Keratinocyte (primary cell): ENCODE results near the gene CTNNA2. TPM values are rescaled to one million over a fixed set of nuclear protein-coding genes. Genes with fewer than 3 reads are reported as not detected.

Experiments used
- DNase-seq: peaks from one replicate; pipeline ENCODE4 v3.0.0-alpha.2; 2011; ENCODE audit warnings: low read depth, missing footprints, low spot score
- FAIRE-seq: peaks from 2 replicates; lab custom pipeline; 2011; peaks lifted over from hg19 to GRCh38; lab: Jason Lieb, UNC
- H2AFZ ChIP-seq: 2 replicates; pipeline ENCODE4 v1.6.0; 2012; ENCODE audit warnings: low read length, control low read depth, inconsistent platforms; ENCODE audit not compliant: control insufficient read depth
- H3K27ac ChIP-seq: 2 replicates; pipeline ENCODE4 v1.5.1; 2011; ENCODE audit warnings: low read length; ENCODE audit not compliant: control insufficient read depth, insufficient read depth
- H3K27me3 ChIP-seq: 3 replicates; pipeline ENCODE4 v1.6.0; 2011; ENCODE audit warnings: low read length; ENCODE audit not compliant: control insufficient read depth, insufficient read depth; ENCODE audit errors: extremely low read depth
- H3K36me3 ChIP-seq, 2 experiments: 2 replicates in 1 of 2; 3 replicates in 1 of 2; pipeline ENCODE4 v1.5.1; 2011; ENCODE audit warnings: low read length in 2 of 2, mild to moderate bottlenecking in 1 of 2; ENCODE audit not compliant: control insufficient read depth in 2 of 2, insufficient read depth in 2 of 2; ENCODE audit errors: extremely low read depth in 1 of 2
- H3K4me1 ChIP-seq: 3 replicates; pipeline ENCODE4 v1.5.1; 2011; ENCODE audit warnings: low read length; ENCODE audit not compliant: control insufficient read depth, insufficient read depth; ENCODE audit errors: extremely low read depth
- H3K4me2 ChIP-seq: 3 replicates; pipeline ENCODE4 v1.6.0; 2011; ENCODE audit warnings: low read depth, low read length; ENCODE audit not compliant: control insufficient read depth, insufficient read depth; ENCODE audit errors: extremely low read depth
- H3K4me3 ChIP-seq, 3 experiments: fragments of 200-600 bp in 1 of 3; sonication (generic) in 1 of 3; 2 replicates in 2 of 3; 3 replicates in 1 of 3; pipeline ENCODE4 v1.5.1; 2011 to 2016; ENCODE audit warnings: low read length in 3 of 3, mild to moderate bottlenecking in 3 of 3, control low read depth in 2 of 3, inconsistent platforms in 1 of 3, low read depth in 1 of 3, mixed read lengths in 1 of 3, mixed run types in 1 of 3, moderate library complexity in 1 of 3; ENCODE audit not compliant: control insufficient read depth in 2 of 3, insufficient read depth in 2 of 3; ENCODE audit errors: extremely low read depth in 1 of 3
- H3K79me2 ChIP-seq: 2 replicates; pipeline ENCODE4 v1.6.0; 2012; ENCODE audit warnings: low read length; ENCODE audit not compliant: control insufficient read depth, insufficient read depth
- H3K9ac ChIP-seq: 3 replicates; pipeline ENCODE4 v1.6.0; 2011; ENCODE audit warnings: low read length; ENCODE audit not compliant: control insufficient read depth, insufficient read depth; ENCODE audit errors: extremely low read depth
- H3K9me1 ChIP-seq: 3 replicates; pipeline ENCODE4 v1.6.0; 2011; ENCODE audit warnings: low read length; ENCODE audit not compliant: control insufficient read depth, insufficient read depth; ENCODE audit errors: extremely low read depth
- H3K9me3 ChIP-seq: 2 replicates; pipeline ENCODE4 v1.5.1; 2012; ENCODE audit warnings: low read depth, low read length; ENCODE audit not compliant: control insufficient read depth
- H4K20me1 ChIP-seq: 3 replicates; pipeline ENCODE4 v1.6.0; 2011; ENCODE audit warnings: low read length; ENCODE audit not compliant: control insufficient read depth, insufficient read depth; ENCODE audit errors: extremely low read depth
- EZH2 ChIP-seq: IDR thresholded peaks from one replicate; pipeline ENCODE4 v1.6.1; 2012; ENCODE audit warnings: inconsistent platforms, mild to moderate bottlenecking, low read length, moderate library complexity
- dilution Hi-C: fragments of 300-500 bp; cut with MboI; formaldehyde crosslinking; loops from one replicate; pipeline ENCODE4 v1.7.0; 2020; ENCODE audit warnings: low sequenced_read_pairs; ENCODE audit not compliant: extremely low pct_ligation_motif_present
- polyA plus RNA-seq, 5 experiments: library from polyadenylated mRNA; depleted of rRNA in 3 of 5; stranded (reverse) in 3 of 5; stranded (forward) in 1 of 5; unstranded in 1 of 5; fragments of >200 nt; gene quantifications; 1 replicate in 1 of 5; 2 replicates in 3 of 5; 3 replicates in 1 of 5; pipeline versions ENCODE4 v1.2.1 to v1.2.3, GENCODE V29; 2011 to 2012; ENCODE audit warnings: missing spikeins in 2 of 5, low read depth in 1 of 5, low replicate concordance in 1 of 5
- TF ChIP-seq, protein P1 (sequence below), 3 experiments: IDR thresholded peaks in 1 of 3; conservative IDR thresholded peaks in 1 of 3; optimal IDR thresholded peaks in 1 of 3; 2 replicates in 2 of 3; 3 replicates in 1 of 3; pipeline versions ENCODE3 to v1.5.1; 2011; ENCODE audit warnings: low read length in 3 of 3, mild to moderate bottlenecking in 3 of 3, moderate library complexity in 2 of 3, control low read depth in 1 of 3, inconsistent platforms in 1 of 3; ENCODE audit not compliant: insufficient read depth in 2 of 3; ENCODE audit errors: extremely low read depth in 1 of 3

Gene CTNNA2
- polyA plus RNA-seq, 1 donor (not counting 4 experiments of a cell fraction or from before 2014, with no cell fraction given) = not detected

DNA sequence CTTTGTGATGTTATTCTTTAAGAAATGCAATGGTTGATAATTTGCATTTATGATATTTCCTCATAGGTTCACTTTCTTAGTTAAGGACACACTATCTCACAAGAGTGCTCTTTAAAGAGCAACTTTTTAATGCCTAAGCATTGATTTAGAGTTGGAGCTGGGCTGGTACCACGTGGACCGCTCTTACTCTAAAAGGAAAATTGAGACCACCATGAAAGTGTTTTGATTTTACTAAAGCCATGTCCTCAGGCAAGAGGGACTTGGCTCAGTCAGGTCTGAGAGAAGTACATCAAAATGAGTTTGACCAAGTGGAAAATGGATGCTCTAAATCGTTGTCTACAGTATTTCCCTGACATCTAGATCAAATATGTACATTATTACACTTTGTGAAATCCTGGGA lies 489.3 kb downstream of the CTNNA2 start:
- Histone ChIP-seq H3K27ac (no peak overlapping the region), H3K4me2 (no peak overlapping the region), H3K4me3 (no peak overlapping the region), H3K9me1 (no peaks in the 10 kb centered on the region), H3K36me3 (no peaks in the 10 kb centered on the region), H4K20me1 (no peaks in the 10 kb centered on the region), H3K79me2 (no peaks in the 10 kb centered on the region), H3K27me3 (no peaks in the 10 kb centered on the region), H3K4me1 (no peaks in the 10 kb centered on the region), H2AFZ (no peak overlapping the region), H3K9ac (no peak overlapping the region), H3K9me3 (no peaks in the 10 kb centered on the region)
- TF ChIP-seq, protein P1, sequence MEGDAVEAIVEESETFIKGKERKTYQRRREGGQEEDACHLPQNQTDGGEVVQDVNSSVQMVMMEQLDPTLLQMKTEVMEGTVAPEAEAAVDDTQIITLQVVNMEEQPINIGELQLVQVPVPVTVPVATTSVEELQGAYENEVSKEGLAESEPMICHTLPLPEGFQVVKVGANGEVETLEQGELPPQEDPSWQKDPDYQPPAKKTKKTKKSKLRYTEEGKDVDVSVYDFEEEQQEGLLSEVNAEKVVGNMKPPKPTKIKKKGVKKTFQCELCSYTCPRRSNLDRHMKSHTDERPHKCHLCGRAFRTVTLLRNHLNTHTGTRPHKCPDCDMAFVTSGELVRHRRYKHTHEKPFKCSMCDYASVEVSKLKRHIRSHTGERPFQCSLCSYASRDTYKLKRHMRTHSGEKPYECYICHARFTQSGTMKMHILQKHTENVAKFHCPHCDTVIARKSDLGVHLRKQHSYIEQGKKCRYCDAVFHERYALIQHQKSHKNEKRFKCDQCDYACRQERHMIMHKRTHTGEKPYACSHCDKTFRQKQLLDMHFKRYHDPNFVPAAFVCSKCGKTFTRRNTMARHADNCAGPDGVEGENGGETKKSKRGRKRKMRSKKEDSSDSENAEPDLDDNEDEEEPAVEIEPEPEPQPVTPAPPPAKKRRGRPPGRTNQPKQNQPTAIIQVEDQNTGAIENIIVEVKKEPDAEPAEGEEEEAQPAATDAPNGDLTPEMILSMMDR (optimal IDR thresholded peaks at IDR 0.05 in 1 of 3, IDR thresholded peaks at IDR 0.05 in 1 of 3, conservative IDR thresholded peaks at IDR 0.05 in 1 of 3; ENCODE audit: extremely low read depth in 1 of 3, insufficient read depth in 2 of 3, low read length in 3 of 3) = no peak
- TF ChIP-seq EZH2 = no peak
- DNase-seq (no peak), FAIRE-seq (no peak)
- dilution Hi-C loops = no loop called here

DNA sequence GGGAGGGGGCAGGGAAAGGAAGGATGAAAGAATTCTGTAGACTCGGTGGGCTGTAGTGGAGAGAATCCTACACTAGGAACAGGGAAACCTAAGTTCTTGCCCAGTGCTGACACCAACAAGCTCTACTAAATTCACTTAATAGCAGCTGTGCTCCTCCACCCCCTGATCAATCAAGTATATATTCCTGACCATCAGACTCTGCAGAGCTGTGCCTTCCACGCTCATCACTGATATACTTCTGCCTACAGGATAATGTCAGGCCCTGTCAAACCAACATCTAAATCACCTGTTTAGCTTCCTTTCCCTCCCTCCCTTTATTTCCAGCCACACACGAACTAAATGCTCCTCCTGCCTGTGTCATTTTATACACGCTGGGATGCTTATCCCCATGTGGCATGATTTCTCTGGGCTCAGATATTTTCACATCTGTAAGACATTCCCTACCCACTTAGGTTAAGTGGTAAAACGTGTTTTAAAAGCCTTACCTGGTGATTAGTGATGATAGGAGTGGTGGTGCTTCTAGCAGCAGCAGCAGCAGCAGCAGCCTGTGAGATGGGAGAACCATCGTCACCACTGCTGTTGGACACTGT lies 489.8 kb downstream of the CTNNA2 start:
- Histone ChIP-seq H3K79me2 (no peaks in the 10 kb centered on the region), H4K20me1 (no peaks in the 10 kb centered on the region), H3K9me3 (no peaks in the 10 kb centered on the region), H3K9me1 (no peaks in the 10 kb centered on the region), H3K27ac (no peak overlapping the region), H3K27me3 (no peaks in the 10 kb centered on the region), H3K9ac (no peak overlapping the region), H3K4me3 (no peak overlapping the region), H3K4me1 (no peaks in the 10 kb centered on the region), H2AFZ (no peak overlapping the region), H3K36me3 (no peaks in the 10 kb centered on the region), H3K4me2 (no peak overlapping the region)
- DNase-seq (no peak), FAIRE-seq (no peak)
- TF ChIP-seq, protein P1 (optimal IDR thresholded peaks at IDR 0.05 in 1 of 3, IDR thresholded peaks at IDR 0.05 in 1 of 3, conservative IDR thresholded peaks at IDR 0.05 in 1 of 3; ENCODE audit: extremely low read depth in 1 of 3, insufficient read depth in 2 of 3, low read length in 3 of 3) = no peak
- no peak for TF ChIP-seq EZH2
- dilution Hi-C loops = no loop called here
